DND-41 (cell line): Measurements from ENCODE around the gene U2AF1L4.

Source experiments
- ATAC-seq: fragments of 200-7000 bp; cut with Tn5 transposase; 3 replicates; pipeline ENCODE4 v1.9.1; 2021; ENCODE audit warnings: low read depth; ENCODE audit not compliant: insufficient read depth
- DNase-seq: peaks from one replicate; pipeline ENCODE4 v3.0.0-alpha.2; 2020
- H2AFZ ChIP-seq: 2 replicates; pipeline ENCODE4 v1.6.0; 2012; ENCODE audit warnings: low read depth, low read length
- H3K27ac ChIP-seq: 2 replicates; pipeline ENCODE4 v1.5.1; 2012; ENCODE audit warnings: low read length, inconsistent platforms
- H3K27me3 ChIP-seq: fragments of 200-600 bp; sonication (generic); 2 replicates; pipeline ENCODE4 v1.6.0; 2012; ENCODE audit warnings: low read length, mild to moderate bottlenecking, inconsistent platforms; ENCODE audit not compliant: insufficient read depth, poor library complexity
- H3K36me3 ChIP-seq: 2 replicates; pipeline ENCODE4 v1.5.1; 2012; ENCODE audit warnings: low read length, inconsistent platforms; ENCODE audit not compliant: insufficient read depth
- H3K4me1 ChIP-seq: 2 replicates; pipeline ENCODE4 v1.5.1; 2012; ENCODE audit warnings: mild to moderate bottlenecking, low read length; ENCODE audit not compliant: insufficient read depth
- H3K4me2 ChIP-seq: 2 replicates; pipeline ENCODE4 v1.6.0; 2012; ENCODE audit warnings: mild to moderate bottlenecking, moderate library complexity, low read length, inconsistent platforms; ENCODE audit not compliant: insufficient read depth
- H3K4me3 ChIP-seq, 2 experiments: fragments of 200-600 bp in 1 of 2; shearing (Covaris generic) in 1 of 2; 2 replicates each; pipeline ENCODE4 v1.5.1; 2012 to 2016; ENCODE audit warnings: inconsistent platforms in 2 of 2, low read length in 2 of 2, mild to moderate bottlenecking in 2 of 2, low read depth in 1 of 2, moderate library complexity in 1 of 2
- H3K79me2 ChIP-seq: 2 replicates; pipeline ENCODE4 v1.6.0; 2012; ENCODE audit warnings: low read length, inconsistent platforms; ENCODE audit not compliant: insufficient read depth
- H3K9ac ChIP-seq: 2 replicates; pipeline ENCODE4 v1.6.0; 2012; ENCODE audit warnings: low read depth, mild to moderate bottlenecking, inconsistent platforms, low read length, moderate library complexity
- H3K9me3 ChIP-seq: 2 replicates; pipeline ENCODE4 v1.5.1; 2012; ENCODE audit warnings: low read length, moderate library complexity, mild to moderate bottlenecking, inconsistent platforms; ENCODE audit not compliant: insufficient read depth, severe bottlenecking
- H4K20me1 ChIP-seq: 2 replicates; pipeline ENCODE4 v1.6.0; 2012; ENCODE audit warnings: low read length; ENCODE audit not compliant: insufficient read depth
- CTCF ChIP-seq: IDR thresholded peaks from 2 replicates; pipeline ENCODE4 v1.5.1; 2012; ENCODE audit warnings: borderline replicate concordance, low read length, moderate library complexity, mild to moderate bottlenecking; ENCODE audit not compliant: poor library complexity, severe bottlenecking; ENCODE audit errors: extremely low read depth
- EZH2 ChIP-seq: IDR thresholded peaks from 3 replicates; pipeline ENCODE4 v1.6.1; 2012; ENCODE audit warnings: borderline replicate concordance, low read depth, mild to moderate bottlenecking, moderate library complexity, low read length, inconsistent platforms; ENCODE audit not compliant: severe bottlenecking

U2AF1L4 gene

GRCh38 chr19:35775298-35776101 is 30.3 kb upstream of the U2AF1L4 start, which contains the start of gene ARHGAP33:
Gene ARHGAP33 (plus strand): TSS chr19:35775564. CDS start chr19:35775659, 95 bp downstream.
- peak; percentile 100 for DNase-seq
- Histone ChIP-seq H3K4me2 (peak within 1 kb of the TSS; percentile 92), H3K4me1 (peaks cover 29% of the 10 kb centered on the region), H3K79me2 (peaks cover 38% of the 10 kb centered on the region), H3K27ac (peak within 1 kb of the TSS; percentile 78), H3K4me3 (peak within 1 kb of the TSS; percentile 37 to 74; a peak in 3 of 4 replicates), H3K27me3 (no peaks in the 10 kb centered on the region), H3K9ac (peak within 1 kb of the TSS; percentile 75), H4K20me1 (peaks cover 29% of the 10 kb centered on the region; the same call in 1 of the 2 replicates), H3K9me3 (no peaks in the 10 kb centered on the region), H2AFZ (peak within 1 kb of the TSS; percentile 79), H3K36me3 (peaks cover 34% of the 10 kb centered on the region)
- no peak for TF ChIP-seq CTCF
- peak; percentile 89 for ATAC-seq

DNA sequence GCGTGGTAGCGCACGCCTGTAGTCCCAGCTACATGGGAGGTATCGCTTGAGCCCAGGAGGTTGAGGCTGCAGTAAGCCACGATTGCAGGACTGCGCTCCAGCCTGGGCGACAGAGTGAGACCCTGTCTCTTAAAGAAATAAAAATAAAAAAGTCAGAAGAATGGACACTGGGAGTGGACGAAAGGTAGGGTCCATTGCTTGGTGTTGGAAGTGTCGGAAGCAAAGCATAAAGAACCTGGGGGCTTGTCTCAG is 29.8 kb upstream of the U2AF1L4 start:
- H3K27me3 ChIP-seq = no peaks in the 10 kb centered on the region
- peak overlapping the region; percentile 45; the same call in 1 of the 2 replicates for H3K27ac ChIP-seq
- no peaks in the 10 kb centered on the region for H3K9me3 ChIP-seq
- ATAC-seq = peak; percentile 16
- peaks cover 29% of the 10 kb centered on the region for H3K4me1 ChIP-seq
- peak overlapping the region in 1 of 2 experiments; percentile 48; a peak in 2 of 4 replicates for H3K4me3 ChIP-seq
- DNase-seq = no peak
- peaks cover 38% of the 10 kb centered on the region for H3K79me2 ChIP-seq
- H3K36me3 ChIP-seq = peaks cover 29% of the 10 kb centered on the region
- peak overlapping the region; percentile 65 for H3K4me2 ChIP-seq
- no peak for TF ChIP-seq CTCF
- no peak for TF ChIP-seq EZH2
- peaks cover 29% of the 10 kb centered on the region; the same call in 1 of the 2 replicates for H4K20me1 ChIP-seq
- H3K9ac ChIP-seq = peak overlapping the region; percentile 33; the same call in 1 of the 2 replicates
- H2AFZ ChIP-seq = peak overlapping the region; percentile 79

DNA sequence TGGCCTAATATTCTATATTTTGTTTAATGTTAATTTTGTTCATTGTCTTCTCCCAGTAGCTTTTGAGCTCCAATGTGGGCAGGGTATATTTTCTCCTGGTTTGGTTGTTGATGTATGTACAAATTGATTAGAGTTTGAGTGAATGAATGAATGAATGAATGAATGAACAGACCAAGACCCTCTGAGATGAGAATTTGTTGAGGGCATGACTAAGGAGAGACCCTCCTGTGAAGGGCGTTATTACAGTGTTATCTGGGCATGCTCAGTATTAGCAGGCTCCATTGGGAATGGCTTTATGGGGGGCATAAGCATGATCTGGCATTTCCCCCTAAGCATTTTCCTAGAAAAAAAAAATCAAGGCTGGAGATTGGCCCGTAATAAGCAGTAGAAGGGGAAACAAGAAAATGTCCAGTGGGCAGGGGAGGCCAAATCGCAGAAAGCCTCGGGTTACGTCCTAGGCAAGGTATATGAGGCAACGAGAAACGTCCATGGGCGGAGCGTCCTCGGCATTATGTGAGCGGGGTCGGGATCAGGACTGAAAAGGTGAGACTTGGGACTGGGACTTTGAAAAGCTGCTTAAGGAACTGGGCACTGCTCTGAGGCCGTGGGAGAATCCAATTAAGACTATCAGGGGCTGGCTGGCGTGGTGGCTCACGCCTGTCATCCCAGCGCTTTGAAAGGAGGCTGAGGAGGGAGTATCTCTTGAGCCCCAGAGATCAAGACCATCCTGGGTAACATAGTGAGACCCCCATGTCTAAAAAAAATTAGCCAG is 29.2 kb upstream of the U2AF1L4 start:
- Histone ChIP-seq H3K9ac (peak overlapping the region; percentile 33; the same call in 1 of the 2 replicates), H3K9me3 (no peaks in the 10 kb centered on the region), H3K4me2 (peak overlapping the region; percentile 65), H2AFZ (peak overlapping the region; percentile 79), H3K27me3 (no peaks in the 10 kb centered on the region), H3K4me1 (peaks cover 29% of the 10 kb centered on the region), H3K79me2 (peaks cover 34% of the 10 kb centered on the region), H3K4me3 (peak overlapping the region in 1 of 2 experiments; percentile 48; a peak in 2 of 4 replicates), H3K27ac (peak overlapping the region; percentile 45; the same call in 1 of the 2 replicates), H3K36me3 (peaks cover 24% of the 10 kb centered on the region), H4K20me1 (peaks cover 26% of the 10 kb centered on the region; the same call in 1 of the 2 replicates)
- TF ChIP-seq EZH2 (no peak), CTCF (no peak)
- ATAC-seq (no peak), DNase-seq (no peak)
